Upper lobe of left lung (tissue), 6 donors: ENCODE results near the gene XIRP1. TPM values are rescaled to one million over a fixed set of nuclear protein-coding genes. Genes with fewer than 3 reads are reported as not detected.
A peak's percentile ranks its signal among the peaks of the same experiment; 100 is the strongest.

Experiments used
- ATAC-seq, 2 donors: fragments of 200-7000 bp; cut with Tn5 transposase; one replicate each; pipeline ENCODE4 v1.9.1; 2022; ENCODE audit warnings: mild to moderate bottlenecking in 2 of 2, moderate library complexity in 2 of 2; ENCODE audit not compliant: low FRiP score in 2 of 2
- DNase-seq, 2 donors: peaks; one replicate each; pipeline ENCODE4 v3.0.0-alpha.2; 2019 to 2020
- H3K27ac ChIP-seq, 4 donors: fragments of 200-600 bp; sonication (generic); one replicate each; pipeline ENCODE4 v1.5.1; 2016 to 2019
- H3K27me3 ChIP-seq, 4 donors: fragments of 200-600 bp; sonication (generic); one replicate each; pipeline ENCODE4 v1.5.1; 2017 to 2019
- H3K36me3 ChIP-seq, 4 donors: fragments of 200-600 bp; sonication (generic); one replicate each; pipeline ENCODE4 v1.5.1; 2016 to 2019
- H3K4me1 ChIP-seq, 4 donors: fragments of 200-600 bp; sonication (generic); one replicate each; pipeline ENCODE4 v1.5.1; 2018 to 2019
- H3K4me3 ChIP-seq, 4 donors: fragments of 200-600 bp; sonication (generic); one replicate each; pipeline ENCODE4 v1.5.1; 2017 to 2019; ENCODE audit warnings: mild to moderate bottlenecking in 2 of 4, moderate library complexity in 1 of 4
- H3K9me3 ChIP-seq, 4 donors: fragments of 200-600 bp; sonication (generic); one replicate each; pipeline ENCODE4 v1.5.1; 2018 to 2019
- CTCF ChIP-seq, 6 experiments: fragments of 450-650 bp in 4 of 6; fragments of 200-600 bp in 2 of 6; sonication (generic) in 2 of 6; IDR thresholded peaks; one replicate each; pipeline ENCODE4 v1.5.1; 2016 to 2019; ENCODE audit warnings: antibody characterized with exemption in 6 of 6
- EP300 ChIP-seq, 4 donors: sonication (generic); formaldehyde crosslinking; IDR thresholded peaks; one replicate each; pipeline ENCODE4 v1.5.1; 2017; ENCODE audit warnings: antibody characterized with exemption in 4 of 4, control low read depth in 2 of 4
- POLR2A ChIP-seq, 4 donors: fragments of 450-650 bp; IDR thresholded peaks; one replicate each; pipeline ENCODE4 v1.5.1; 2016 to 2017; ENCODE audit warnings: antibody characterized with exemption in 4 of 4, mild to moderate bottlenecking in 2 of 4
- POLR2AphosphoS5 ChIP-seq, 2 donors: sonication (generic); formaldehyde crosslinking; IDR thresholded peaks; one replicate each; pipeline ENCODE4 v1.5.1; 2017; ENCODE audit warnings: antibody characterized with exemption in 2 of 2
- WGBS, 2 donors: methylation state at CpG; one replicate each; pipeline ENCODE4 v1.1.5; 2017 to 2018; 5-methylcytosine and 5-hydroxymethylcytosine counted together
- total RNA-seq, 6 donors: library from RNA; depleted of rRNA in 4 of 6; stranded (reverse); fragments of >200 nt in 4 of 6; gene quantifications; one replicate each; pipeline versions ENCODE4 v1.1.0 to v1.2.1, GENCODE V29; 2016 to 2021
- donor health status: DM: no; HTN: no; CAD: no; lungs with moderate emphysema.
- donor health status: DM: no; HTN: yes; CAD: no; lungs with severe emphysema.

The XIRP1 gene
- total RNA-seq, 6 donors from 2014 or later, result 0.07 to 1.2 (median 0.10) TPM; not detected in 3

- Histone ChIP-seq H3K9me3 (no peaks in the 10 kb centered on the region), H3K27me3 (no peaks in the 10 kb centered on the region), H3K27ac (no peak overlapping the region), H3K4me3 (no peak overlapping the region), H3K36me3 (no peaks in the 10 kb centered on the region), H3K4me1 (peaks cover 0 to 3% (median 1%) of the 10 kb centered on the region in 4 donors)
- 87 to 88% methylated on average over 4 of the region's 4 CpGs for WGBS, 2 donors
- TF ChIP-seq EP300 (IDR thresholded peaks at IDR 0.05) (no peak), CTCF (IDR thresholded peaks at IDR 0.05) (no peak), POLR2AphosphoS5 (IDR thresholded peaks at IDR 0.05) (no peak), POLR2A (IDR thresholded peaks at IDR 0.05) (no peak)
- DNase-seq, result no peak
- no peak for ATAC-seq
Measured at GRCh38 chr3:39203402-39203801, 11.0 kb upstream of the XIRP1 start.

GRCh38 chr3:39202094-39202493 is 9.7 kb upstream of the XIRP1 start:
- no peaks in the 10 kb centered on the region for H3K4me1 ChIP-seq
- ATAC-seq (no peak), DNase-seq (no peak)
- H3K27me3 ChIP-seq, result no peaks in the 10 kb centered on the region
- H3K4me3 ChIP-seq, result no peak overlapping the region
- no peaks in the 10 kb centered on the region for H3K36me3 ChIP-seq
- no peak for TF ChIP-seq POLR2A (IDR thresholded peaks at IDR 0.05)
- no peak for TF ChIP-seq EP300 (IDR thresholded peaks at IDR 0.05)
- TF ChIP-seq CTCF (IDR thresholded peaks at IDR 0.05), result no peak
- no peak for TF ChIP-seq POLR2AphosphoS5 (IDR thresholded peaks at IDR 0.05)
- H3K27ac ChIP-seq, result no peak overlapping the region
- H3K9me3 ChIP-seq, result no peaks in the 10 kb centered on the region
- 77 to 87% methylated on average over 3 of the region's 3 CpGs for WGBS, 2 donors

- H3K9me3 ChIP-seq, result no peaks in the 10 kb centered on the region
- WGBS, 2 donors, result 44% methylated on average over 5 to 6 of the region's 6 CpGs
- no peak for ATAC-seq
- H3K27ac ChIP-seq, result no peak overlapping the region
- no peaks in the 10 kb centered on the region for H3K36me3 ChIP-seq
- no peaks in the 10 kb centered on the region for H3K4me1 ChIP-seq
- H3K4me3 ChIP-seq, result no peak overlapping the region
- no peaks in the 10 kb centered on the region for H3K27me3 ChIP-seq
- no peak for TF ChIP-seq POLR2AphosphoS5 (IDR thresholded peaks at IDR 0.05)
- DNase-seq, result no peak
Measured at GRCh38 chr3:39196671-39197356, 4.4 kb upstream of the XIRP1 start.

GRCh38 chr3:39196034-39196433 is 3.6 kb upstream of the XIRP1 start:
- 84 to 97% methylated on average over 3 of the region's 3 CpGs for WGBS, 2 donors
- TF ChIP-seq POLR2A (IDR thresholded peaks at IDR 0.05) (no peak), EP300 (IDR thresholded peaks at IDR 0.05) (no peak), POLR2AphosphoS5 (IDR thresholded peaks at IDR 0.05) (no peak), CTCF (IDR thresholded peaks at IDR 0.05) (no peak)
- H3K27me3 ChIP-seq, result no peaks in the 10 kb centered on the region
- ATAC-seq, result no peak
- H3K4me3 ChIP-seq, result no peak overlapping the region
- H3K36me3 ChIP-seq, result no peaks in the 10 kb centered on the region
- H3K9me3 ChIP-seq, result no peaks in the 10 kb centered on the region
- DNase-seq, result no peak
- no peaks in the 10 kb centered on the region for H3K4me1 ChIP-seq
- no peak overlapping the region for H3K27ac ChIP-seq

GRCh38 chr3:39193391-39193790 is 996 bp upstream of the XIRP1 start:
- H3K4me1 ChIP-seq, result peaks cover 4 to 9% (median 7%) of the 10 kb centered on the region in 4 donors
- no peaks in the 10 kb centered on the region for H3K27me3 ChIP-seq
- TF ChIP-seq POLR2A (IDR thresholded peaks at IDR 0.05) (no peak), EP300 (IDR thresholded peaks at IDR 0.05) (no peak), CTCF (IDR thresholded peaks at IDR 0.05) (no peak), POLR2AphosphoS5 (IDR thresholded peaks at IDR 0.05) (no peak)
- DNase-seq (peak in 1 of 2 donors; percentile 36), ATAC-seq (no peak)
- H3K4me3 ChIP-seq, result no peak overlapping the region
- no peak overlapping the region for H3K27ac ChIP-seq
- H3K9me3 ChIP-seq, result no peaks in the 10 kb centered on the region
- H3K36me3 ChIP-seq, result no peaks in the 10 kb centered on the region
- WGBS, 2 donors, result 84 to 89% methylated on average over 6 to 7 of the region's 7 CpGs
